GM18907 (cell line): ENCODE data around the gene TUBA4B.
A peak's percentile ranks its signal among the peaks of the same experiment; 100 is the strongest.
"Not testable (repeated sequence)": the region's sequence is repeated elsewhere in the genome, so short reads cannot be mapped to it uniquely, and the experiment has no call there.

ENCODE experiments used
- ATAC-seq: cut with Tn5 transposase; IDR thresholded peaks from one replicate; pipeline ENCODE4 v1.9.1; 2021; ENCODE audit warnings: mild to moderate bottlenecking, moderate library complexity; ENCODE audit not compliant: unreplicated experiment

Gene TUBA4B

GRCh38 chr2:219247678-219248642 is 5.1 kb upstream of the TUBA4B start:
- no peak for ATAC-seq

GRCh38 chr2:219248845-219249202 is 4.2 kb upstream of the TUBA4B start:
- ATAC-seq, result no peak

- peak; percentile 55 for ATAC-seq
These were observed 3.7 kb upstream of the TUBA4B start for GRCh38 chr2:219249203-219249980.

GRCh38 chr2:219250049-219250781 is 2.8 kb upstream of the TUBA4B start:
- ATAC-seq, result no peak

GRCh38 chr2:219251656-219252055 is 1.4 kb upstream of the TUBA4B start:
- ATAC-seq, result no peak

- ATAC-seq, result no peak
These were observed 959 bp upstream of the TUBA4B start for GRCh38 chr2:219252084-219252483.

- ATAC-seq, result no peak
These were observed 508 bp upstream of the TUBA4B start for GRCh38 chr2:219252570-219252899.

- ATAC-seq, result peak; percentile 55
These were observed 928 bp downstream of the TUBA4B start, which contains the start of gene TUBA4A for GRCh38 chr2:219253753-219254589. TSS of gene TUBA4A (minus strand) at chr2:219253918. CDS start at chr2:219253858, 60 bp downstream.

- ATAC-seq, result peak; percentile 29
These were observed 1.7 kb downstream of the TUBA4B start for GRCh38 chr2:219254590-219255201.

GRCh38 chr2:219258942-219259341 is 5.9 kb downstream of the TUBA4B start:
- ATAC-seq, result not testable (repeated sequence)

- no peak for ATAC-seq
These were observed 8.2 kb downstream of the TUBA4B start for GRCh38 chr2:219261024-219261855.

- no peak for ATAC-seq
These were observed 13.2 kb downstream of the TUBA4B start for GRCh38 chr2:219266232-219266631.

GRCh38 chr2:219266886-219267285 is 13.8 kb downstream of the TUBA4B start:
- ATAC-seq, result no peak

- ATAC-seq, result no peak
These were observed 15.3 kb downstream of the TUBA4B start for GRCh38 chr2:219268294-219268693.

GRCh38 chr2:219269362-219270054 is 16.5 kb downstream of the TUBA4B start:
- ATAC-seq, result no peak

- no peak for ATAC-seq
These were observed 17.0 kb downstream of the TUBA4B start for GRCh38 chr2:219270055-219270372.

GRCh38 chr2:219271021-219271420 is 18.0 kb downstream of the TUBA4B start:
- no peak for ATAC-seq

GRCh38 chr2:219272356-219272755 is 19.3 kb downstream of the TUBA4B start:
- no peak for ATAC-seq

- no peak for ATAC-seq
These were observed 20.0 kb downstream of the TUBA4B start for GRCh38 chr2:219272995-219273394.
